ENCODE measurements around the gene ERAP2.

Gene ERAP2

DNA sequence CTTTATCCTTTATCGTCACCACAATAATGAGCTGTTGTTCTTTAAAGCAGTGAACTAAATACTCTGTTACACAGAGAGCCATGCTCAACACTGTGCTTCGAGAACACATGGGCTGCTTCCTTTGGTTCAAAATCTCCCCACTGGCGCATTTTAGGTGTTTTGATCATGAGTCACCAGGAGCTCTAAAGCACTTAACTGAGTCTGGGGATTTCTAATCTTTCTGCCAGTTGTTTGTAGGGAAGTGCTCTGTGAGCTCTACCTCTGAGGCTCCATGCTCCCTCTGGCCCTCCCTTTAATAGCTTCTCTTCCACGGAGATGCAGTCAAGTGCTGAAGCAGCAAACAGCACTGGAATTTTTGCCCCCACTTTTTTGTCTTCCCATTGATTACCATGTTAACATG is 17.0 kb downstream of the ERAP2 start:
- no peak for DNase-seq (ENCODE audit: low read depth in 1 of 2, low spot score in 1 of 2)

- no peak for DNase-seq (ENCODE audit: low read depth in 1 of 2, low spot score in 1 of 2)
Observed at GRCh38 chr5:96896276-96896675, 20.0 kb downstream of the ERAP2 start.

GRCh38 chr5:96896806-96897205 is 20.5 kb downstream of the ERAP2 start:
- DNase-seq (ENCODE audit: low read depth in 1 of 2, low spot score in 1 of 2), result no peak

GRCh38 chr5:96901384-96901783 is 25.1 kb downstream of the ERAP2 start:
- DNase-seq (ENCODE audit: low read depth in 1 of 2, low spot score in 1 of 2), result no peak

GRCh38 chr5:96901841-96902240 is 25.5 kb downstream of the ERAP2 start:
- no peak for DNase-seq (ENCODE audit: low read depth in 1 of 2, low spot score in 1 of 2)

DNA sequence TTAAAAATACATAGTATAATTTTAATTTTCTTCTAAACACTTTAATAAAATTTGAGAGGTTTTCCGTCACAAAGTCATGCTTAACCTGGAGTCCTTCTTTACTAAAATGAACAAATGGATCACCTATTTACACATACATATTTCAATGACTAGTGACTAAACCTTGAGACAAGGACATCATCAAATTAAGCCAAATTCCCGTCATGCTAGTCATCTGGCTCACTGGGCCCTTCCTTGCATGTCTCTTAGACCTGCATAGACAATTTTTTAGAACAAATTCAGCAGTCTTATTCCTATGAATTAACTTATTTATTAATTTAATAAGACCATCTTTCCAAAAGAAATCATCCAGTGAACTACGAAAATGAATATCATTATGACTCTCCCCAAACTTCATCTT is 26.6 kb downstream of the ERAP2 start:
- DNase-seq (ENCODE audit: low read depth in 1 of 2, low spot score in 1 of 2), result no peak

- DNase-seq (ENCODE audit: low read depth in 1 of 2, low spot score in 1 of 2), result no peak
Observed at GRCh38 chr5:96903300-96903699, 27.0 kb downstream of the ERAP2 start.

- no peak for DNase-seq (ENCODE audit: low read depth in 1 of 2, low spot score in 1 of 2)
Observed at GRCh38 chr5:96904054-96904931, 28.0 kb downstream of the ERAP2 start.

DNA sequence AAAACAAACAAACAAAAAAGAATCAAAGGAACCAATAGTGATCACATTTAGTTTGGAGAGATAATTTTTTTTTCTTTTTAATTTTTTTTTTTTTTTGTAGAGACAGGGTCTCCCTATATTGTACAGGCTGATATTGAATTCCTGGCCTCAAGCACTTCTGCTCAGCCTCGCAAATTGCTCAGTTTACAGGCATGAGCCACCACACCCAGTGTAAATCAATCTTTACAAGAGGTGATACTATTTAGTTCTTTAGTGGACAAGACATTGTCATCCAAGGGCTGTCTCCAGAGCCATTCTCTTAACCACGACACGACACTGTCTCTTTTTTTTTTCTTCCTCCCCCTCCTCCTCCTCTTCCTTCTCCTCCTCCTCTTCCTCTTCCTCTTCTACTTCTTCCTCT is 29.6 kb downstream of the ERAP2 start:
- DNase-seq (ENCODE audit: low read depth in 1 of 2, low spot score in 1 of 2), result no peak

- no peak for DNase-seq (ENCODE audit: low read depth in 1 of 2, low spot score in 1 of 2)
Observed at GRCh38 chr5:96909003-96909402, 32.7 kb downstream of the ERAP2 start.

DNA sequence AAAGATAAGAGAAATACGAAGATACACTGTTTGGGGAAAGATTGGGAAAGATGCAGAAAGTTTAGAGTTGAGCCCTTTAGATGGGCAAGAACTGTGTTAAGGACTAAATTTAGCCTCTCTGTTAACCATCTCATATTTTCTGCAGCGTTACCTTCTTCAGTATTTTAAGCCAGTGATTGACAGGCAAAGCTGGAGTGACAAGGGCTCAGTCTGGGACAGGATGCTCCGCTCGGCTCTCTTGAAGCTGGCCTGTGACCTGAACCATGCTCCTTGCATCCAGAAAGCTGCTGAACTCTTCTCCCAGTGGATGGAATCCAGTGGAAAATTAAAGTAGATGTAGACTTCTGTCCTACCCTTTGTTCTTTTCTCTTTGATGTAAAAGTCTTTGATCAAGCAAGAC is 33.1 kb downstream of the ERAP2 start:
- DNase-seq (ENCODE audit: low read depth in 1 of 2, low spot score in 1 of 2), result no peak

DNA sequence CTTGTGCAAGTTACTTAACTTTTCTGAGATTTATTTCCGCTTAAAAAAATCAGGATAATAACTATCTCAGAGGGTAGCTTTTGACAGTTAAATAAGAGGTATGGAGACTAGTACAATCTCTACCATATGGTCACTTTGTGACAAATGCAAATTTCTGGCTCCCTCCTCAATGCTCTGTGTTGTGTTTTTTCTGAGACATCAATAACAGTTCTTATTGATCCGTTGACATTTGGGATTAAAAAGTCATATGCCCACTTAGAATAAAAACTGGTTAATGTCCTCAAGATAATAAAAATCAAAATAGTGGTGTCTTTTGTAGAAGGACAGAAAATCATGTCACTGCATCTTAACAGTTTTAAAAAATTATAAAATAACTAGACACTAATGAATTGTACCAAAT is 34.8 kb downstream of the ERAP2 start:
- DNase-seq (ENCODE audit: low read depth in 1 of 2, low spot score in 1 of 2), result no peak

GRCh38 chr5:96913233-96913632 is 36.9 kb downstream of the ERAP2 start:
- DNase-seq (ENCODE audit: low read depth in 1 of 2, low spot score in 1 of 2), result no peak

DNA sequence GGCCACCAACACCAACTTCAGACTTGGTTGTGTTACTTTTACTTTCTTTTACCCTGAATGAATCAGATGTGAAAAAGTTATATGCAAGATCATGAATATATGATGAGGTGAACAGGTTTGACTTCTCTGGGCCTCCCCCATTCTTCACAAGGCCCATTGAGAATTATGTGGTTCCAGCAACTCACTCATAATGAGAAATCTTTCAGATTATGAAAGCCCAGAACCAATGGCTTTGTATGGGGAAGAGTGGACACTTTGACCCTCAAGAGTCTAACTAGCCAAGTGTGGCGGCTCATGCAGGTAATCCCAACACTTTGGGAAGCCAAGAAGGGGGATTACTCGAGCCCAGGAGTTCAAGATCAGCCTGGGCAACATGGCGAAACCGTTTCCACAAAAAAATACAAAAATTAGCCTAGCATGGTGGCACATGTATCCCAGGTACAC is 43.5 kb downstream of the ERAP2 start:
- DNase-seq (ENCODE audit: low read depth in 1 of 2, low spot score in 1 of 2), result no peak

- no peak for DNase-seq (ENCODE audit: low read depth in 1 of 2, low spot score in 1 of 2)
Observed at GRCh38 chr5:96920744-96921355, 44.5 kb downstream of the ERAP2 start.

GRCh38 chr5:96922499-96923244 is 46.4 kb downstream of the ERAP2 start:
- DNase-seq (ENCODE audit: low read depth in 1 of 2, low spot score in 1 of 2), result no peak

GRCh38 chr5:96924016-96924443 is 47.7 kb downstream of the ERAP2 start:
- DNase-seq (ENCODE audit: low read depth in 1 of 2, low spot score in 1 of 2), result no peak

DNA sequence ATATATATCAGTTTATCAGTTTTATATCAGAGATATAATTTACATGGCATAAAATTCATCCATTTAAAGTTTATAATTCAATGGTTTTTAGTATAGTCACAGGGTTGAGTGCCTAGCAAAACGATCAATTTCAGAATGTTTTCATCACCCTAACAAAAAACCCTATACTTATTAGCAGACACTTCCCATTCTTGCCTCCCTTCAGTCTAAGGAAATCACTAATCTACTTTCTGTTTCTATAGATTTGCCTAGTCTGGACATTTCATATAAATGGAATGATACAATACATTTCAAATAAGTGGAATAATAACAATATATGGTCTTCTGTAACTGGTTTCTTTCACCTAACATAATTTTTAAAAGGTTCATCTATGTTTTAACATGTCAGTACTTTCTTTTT is 50.0 kb downstream of the ERAP2 start:
- DNase-seq (ENCODE audit: low read depth in 1 of 2, low spot score in 1 of 2), result no peak

DNA sequence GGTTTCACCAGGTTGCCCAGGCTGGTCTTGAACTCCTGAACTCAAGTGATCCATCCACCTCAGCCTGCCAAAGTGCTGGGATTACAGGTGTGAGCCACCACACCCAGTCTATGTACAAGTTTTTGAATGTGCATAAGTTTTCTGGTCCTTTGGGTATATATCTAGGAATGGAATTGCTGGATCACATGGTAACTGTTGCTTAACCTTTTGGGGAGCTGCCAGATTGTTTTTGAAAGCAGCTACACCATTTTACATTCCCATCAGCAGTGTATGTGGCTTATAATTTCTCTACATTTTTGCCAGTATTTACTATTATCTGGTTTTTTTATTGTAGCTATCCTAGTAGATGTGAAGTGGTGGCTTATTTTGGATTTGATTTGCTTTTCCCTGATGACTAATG is 50.7 kb downstream of the ERAP2 start:
- DNase-seq (ENCODE audit: low read depth in 1 of 2, low spot score in 1 of 2), result no peak

- DNase-seq (ENCODE audit: low read depth in 1 of 2, low spot score in 1 of 2), result no peak
Observed at GRCh38 chr5:96928931-96929708, 52.8 kb downstream of the ERAP2 start.

DNA sequence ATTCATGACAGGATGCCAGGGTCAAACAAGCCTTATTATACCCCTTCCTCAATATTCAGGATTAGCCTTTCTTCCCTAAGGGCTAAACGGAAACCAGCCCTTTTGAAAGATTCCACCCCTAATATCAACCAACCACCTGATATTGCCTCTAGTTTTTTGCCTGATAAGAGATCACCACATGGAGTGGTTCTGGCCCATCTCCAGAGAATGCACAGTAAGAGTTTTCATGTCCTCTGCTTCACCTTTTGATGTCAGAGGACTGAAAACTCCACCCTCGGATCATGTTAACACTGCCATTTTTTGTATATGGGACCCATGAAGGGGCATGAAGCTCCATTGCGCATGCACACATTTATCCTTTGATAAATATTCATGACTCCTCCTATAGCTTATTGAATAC is 53.8 kb downstream of the ERAP2 start:
- DNase-seq (ENCODE audit: low read depth in 1 of 2, low spot score in 1 of 2), result no peak
